ENCODE data around the gene ZBTB17.
"Not testable (repeated sequence)": the region's sequence is repeated elsewhere in the genome, so short reads cannot be mapped to it uniquely, and the experiment has no call there.

The ZBTB17 gene

DNA sequence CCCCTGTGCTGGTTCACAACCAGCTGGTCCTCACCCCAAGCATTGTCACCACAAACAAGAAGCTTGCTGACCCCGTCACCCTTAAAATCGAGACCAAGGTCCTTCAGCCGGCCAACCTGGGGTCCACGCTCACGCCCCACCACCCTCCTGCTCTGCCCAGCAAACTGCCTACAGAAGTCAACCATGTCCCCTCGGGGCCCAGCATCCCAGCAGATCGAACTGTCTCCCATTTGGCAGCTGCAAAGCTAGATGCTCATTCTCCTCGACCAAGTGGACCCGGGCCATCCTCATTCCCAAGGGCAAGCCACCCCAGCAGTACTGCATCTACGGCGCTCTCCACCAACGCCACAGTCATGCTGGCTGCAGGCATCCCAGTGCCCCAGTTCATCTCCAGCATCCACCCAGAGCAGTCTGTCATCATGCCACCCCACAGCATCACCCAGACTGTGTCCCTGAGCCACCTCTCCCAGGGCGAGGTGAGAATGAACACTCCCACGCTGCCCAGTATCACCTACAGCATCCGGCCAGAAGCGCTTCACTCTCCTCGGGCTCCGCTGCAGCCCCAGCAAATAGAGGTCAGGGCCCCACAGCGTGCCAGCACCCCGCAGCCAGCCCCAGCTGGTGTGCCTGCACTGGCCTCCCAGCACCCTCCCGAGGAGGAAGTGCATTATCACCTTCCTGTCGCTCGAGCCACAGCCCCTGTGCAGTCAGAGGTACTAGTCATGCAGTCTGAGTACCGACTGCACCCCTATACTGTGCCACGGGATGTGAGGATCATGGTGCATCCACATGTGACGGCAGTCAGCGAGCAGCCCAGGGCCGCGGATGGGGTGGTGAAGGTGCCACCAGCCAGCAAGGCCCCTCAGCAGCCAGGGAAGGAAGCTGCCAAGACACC is 40.6 kb downstream of the ZBTB17 start:
- DNase-seq (ENCODE audit: low read depth) = no peak

DNA sequence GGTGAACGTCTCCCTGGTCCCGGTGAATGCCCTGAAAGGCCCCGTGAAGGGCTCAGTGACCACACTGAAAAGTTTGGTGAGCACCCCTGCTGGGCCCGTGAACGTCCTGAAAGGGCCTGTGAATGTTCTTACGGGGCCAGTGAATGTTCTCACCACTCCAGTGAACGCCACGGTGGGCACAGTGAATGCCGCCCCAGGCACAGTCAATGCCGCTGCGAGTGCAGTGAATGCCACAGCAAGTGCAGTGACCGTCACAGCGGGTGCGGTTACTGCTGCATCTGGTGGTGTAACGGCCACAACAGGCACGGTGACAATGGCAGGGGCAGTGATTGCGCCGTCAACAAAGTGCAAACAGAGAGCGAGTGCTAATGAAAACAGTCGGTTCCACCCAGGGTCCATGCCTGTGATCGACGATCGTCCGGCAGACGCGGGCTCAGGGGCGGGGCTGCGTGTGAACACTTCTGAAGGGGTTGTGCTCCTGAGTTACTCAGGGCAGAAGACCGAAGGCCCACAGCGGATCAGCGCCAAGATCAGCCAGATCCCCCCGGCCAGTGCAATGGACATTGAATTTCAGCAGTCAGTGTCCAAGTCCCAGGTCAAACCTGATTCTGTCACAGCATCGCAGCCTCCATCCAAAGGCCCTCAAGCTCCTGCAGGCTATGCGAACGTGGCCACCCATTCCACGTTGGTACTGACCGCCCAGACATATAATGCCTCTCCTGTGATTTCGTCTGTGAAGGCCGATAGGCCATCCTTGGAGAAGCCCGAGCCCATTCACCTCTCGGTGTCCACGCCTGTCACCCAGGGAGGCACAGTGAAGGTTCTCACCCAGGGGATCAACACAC is 41.5 kb downstream of the ZBTB17 start:
- no peak for DNase-seq (ENCODE audit: low read depth)

- DNase-seq (ENCODE audit: low read depth) = no peak
Measured at GRCh38 chr1:15933684-15934083, 42.2 kb downstream of the ZBTB17 start.

DNA sequence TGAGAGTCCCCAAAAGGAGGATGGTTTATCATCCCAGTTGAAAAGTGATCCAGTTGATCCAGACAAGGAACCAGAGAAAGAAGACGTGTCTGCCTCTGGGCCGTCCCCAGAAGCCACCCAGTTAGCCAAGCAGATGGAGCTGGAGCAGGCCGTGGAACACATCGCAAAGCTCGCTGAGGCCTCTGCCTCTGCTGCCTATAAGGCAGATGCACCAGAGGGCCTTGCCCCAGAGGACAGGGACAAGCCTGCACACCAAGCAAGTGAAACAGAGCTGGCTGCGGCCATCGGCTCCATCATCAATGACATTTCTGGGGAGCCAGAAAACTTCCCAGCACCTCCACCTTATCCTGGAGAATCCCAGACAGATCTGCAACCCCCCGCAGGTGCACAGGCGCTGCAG is 43.3 kb downstream of the ZBTB17 start:
- DNase-seq (ENCODE audit: low read depth) = no peak

DNA sequence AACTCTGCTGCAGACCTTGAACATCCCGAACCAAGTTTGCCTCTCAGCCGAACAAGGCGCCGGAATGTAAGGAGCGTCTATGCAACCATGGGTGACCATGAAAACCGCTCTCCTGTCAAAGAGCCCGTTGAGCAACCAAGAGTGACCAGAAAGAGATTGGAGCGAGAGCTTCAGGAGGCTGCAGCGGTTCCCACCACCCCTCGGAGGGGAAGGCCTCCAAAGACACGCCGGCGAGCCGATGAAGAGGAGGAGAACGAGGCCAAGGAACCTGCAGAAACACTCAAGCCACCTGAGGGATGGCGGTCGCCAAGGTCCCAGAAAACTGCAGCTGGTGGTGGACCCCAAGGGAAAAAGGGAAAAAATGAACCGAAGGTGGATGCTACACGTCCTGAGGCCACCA is 44.0 kb downstream of the ZBTB17 start:
- DNase-seq (ENCODE audit: low read depth) = no peak

GRCh38 chr1:15931401-15931800 is 44.5 kb downstream of the ZBTB17 start:
- no peak for DNase-seq (ENCODE audit: low read depth)

DNA sequence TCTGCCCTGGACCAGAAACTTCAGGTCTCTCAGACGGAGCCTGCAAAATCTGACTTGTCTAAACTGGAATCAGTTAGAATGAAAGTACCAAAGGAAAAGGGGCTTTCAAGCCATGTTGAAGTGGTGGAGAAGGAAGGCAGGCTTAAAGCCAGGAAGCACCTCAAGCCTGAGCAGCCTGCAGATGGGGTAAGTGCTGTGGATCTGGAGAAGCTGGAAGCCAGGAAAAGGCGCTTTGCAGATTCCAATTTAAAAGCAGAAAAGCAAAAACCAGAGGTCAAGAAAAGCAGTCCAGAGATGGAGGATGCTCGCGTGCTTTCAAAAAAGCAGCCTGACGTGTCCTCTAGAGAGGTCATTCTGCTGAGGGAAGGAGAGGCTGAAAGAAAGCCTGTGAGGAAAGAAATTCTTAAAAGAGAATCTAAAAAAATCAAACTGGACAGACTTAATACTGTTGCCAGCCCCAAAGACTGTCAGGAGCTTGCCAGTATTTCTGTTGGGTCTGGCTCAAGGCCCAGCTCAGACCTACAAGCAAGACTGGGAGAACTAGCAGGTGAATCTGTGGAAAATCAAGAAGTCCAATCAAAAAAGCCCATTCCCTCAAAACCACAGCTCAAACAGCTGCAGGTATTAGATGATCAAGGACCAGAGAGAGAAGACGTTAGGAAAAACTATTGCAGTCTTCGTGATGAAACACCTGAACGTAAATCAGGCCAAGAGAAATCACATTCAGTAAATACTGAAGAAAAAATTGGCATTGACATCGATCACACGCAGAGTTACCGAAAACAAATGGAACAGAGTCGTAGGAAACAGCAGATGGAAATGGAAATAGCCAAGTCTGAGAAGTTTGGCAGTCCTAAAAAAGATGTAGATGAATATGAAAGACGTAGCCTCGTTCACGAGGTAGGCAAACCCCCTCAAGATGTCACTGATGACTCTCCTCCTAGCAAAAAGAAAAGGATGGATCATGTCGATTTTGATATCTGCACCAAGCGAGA is 46.6 kb downstream of the ZBTB17 start:
- DNase-seq (ENCODE audit: low read depth) = no peak

DNA sequence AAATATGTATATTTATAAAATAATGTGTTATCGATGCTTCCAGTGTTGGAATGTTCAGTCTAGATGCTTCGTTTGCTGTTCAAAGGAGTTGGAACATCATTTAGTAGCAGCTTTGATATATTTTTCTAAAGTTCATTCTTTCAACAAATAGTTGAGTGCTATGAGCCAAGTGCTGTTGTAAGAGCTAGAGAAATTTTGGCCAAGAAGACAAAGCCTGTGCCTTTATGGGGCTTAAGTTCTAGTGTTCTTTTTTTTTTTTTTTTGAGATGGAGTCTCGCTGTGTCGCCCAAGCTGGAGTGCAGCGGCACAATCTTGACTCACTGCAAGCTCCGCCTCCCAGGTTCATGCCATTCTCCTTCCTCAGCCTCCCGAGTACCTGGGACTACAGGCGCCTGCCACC is 49.5 kb downstream of the ZBTB17 start:
- not testable (repeated sequence) for DNase-seq (ENCODE audit: low read depth)

- DNase-seq (ENCODE audit: low read depth) = no peak
Measured at GRCh38 chr1:15923241-15923640, 52.7 kb downstream of the ZBTB17 start.

- peak; percentile 65 for DNase-seq (ENCODE audit: low read depth)
Measured at GRCh38 chr1:15918962-15919715, 56.8 kb downstream of the ZBTB17 start.

GRCh38 chr1:15916916-15917315 is 59.0 kb downstream of the ZBTB17 start:
- no peak for DNase-seq (ENCODE audit: low read depth)

DNA sequence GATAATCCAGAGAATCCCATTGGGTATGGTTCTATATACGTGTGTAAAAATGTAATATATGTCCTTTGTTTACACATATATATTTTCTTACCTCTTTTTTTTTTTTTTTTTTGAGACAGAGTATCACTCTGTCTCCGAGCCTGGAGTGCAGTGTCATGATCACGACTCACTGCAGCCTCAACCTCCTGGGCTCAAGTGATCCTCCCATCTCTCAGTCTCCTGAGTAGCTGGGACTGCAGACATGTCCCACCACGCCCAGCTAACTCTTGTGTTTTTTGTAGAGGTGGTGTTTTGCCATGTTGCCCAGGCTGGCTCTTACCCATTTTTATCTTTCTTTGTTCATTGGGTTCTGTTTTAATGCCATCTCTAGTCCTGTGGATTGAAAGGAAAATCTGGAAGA is 59.5 kb downstream of the ZBTB17 start:
- no peak for DNase-seq (ENCODE audit: low read depth)

- no peak for DNase-seq (ENCODE audit: low read depth)
Measured at GRCh38 chr1:15915991-15916390, 59.9 kb downstream of the ZBTB17 start.

DNA sequence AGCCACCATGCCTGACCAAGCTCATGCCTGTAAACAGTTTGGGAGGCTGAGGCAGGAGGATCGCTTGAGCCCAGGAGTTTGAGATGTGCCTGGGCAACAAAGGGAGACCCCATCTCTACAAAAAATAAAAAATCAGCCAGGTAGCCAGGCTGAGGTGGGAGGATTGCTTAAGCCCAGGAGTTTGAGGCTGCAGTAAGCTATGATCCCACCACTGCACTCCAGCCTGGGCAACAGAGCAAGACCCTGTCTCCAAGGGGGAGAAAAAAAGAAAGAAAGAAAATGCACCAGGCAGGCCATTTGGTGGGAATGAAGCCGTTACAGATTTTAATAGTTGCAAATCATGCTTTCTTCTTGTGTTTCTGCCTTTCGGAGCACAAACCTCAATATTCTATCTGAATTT is 62.3 kb downstream of the ZBTB17 start:
- DNase-seq (ENCODE audit: low read depth) = not testable (repeated sequence)

GRCh38 chr1:15911927-15912326 is 64.0 kb downstream of the ZBTB17 start:
- DNase-seq (ENCODE audit: low read depth) = no peak

GRCh38 chr1:15911141-15911540 is 64.8 kb downstream of the ZBTB17 start:
- DNase-seq (ENCODE audit: low read depth) = no peak

- no peak for DNase-seq (ENCODE audit: low read depth)
Measured at GRCh38 chr1:15908597-15908996, 67.3 kb downstream of the ZBTB17 start.

- DNase-seq (ENCODE audit: low read depth) = no peak
Measured at GRCh38 chr1:15902882-15903281, 73.0 kb downstream of the ZBTB17 start.

DNA sequence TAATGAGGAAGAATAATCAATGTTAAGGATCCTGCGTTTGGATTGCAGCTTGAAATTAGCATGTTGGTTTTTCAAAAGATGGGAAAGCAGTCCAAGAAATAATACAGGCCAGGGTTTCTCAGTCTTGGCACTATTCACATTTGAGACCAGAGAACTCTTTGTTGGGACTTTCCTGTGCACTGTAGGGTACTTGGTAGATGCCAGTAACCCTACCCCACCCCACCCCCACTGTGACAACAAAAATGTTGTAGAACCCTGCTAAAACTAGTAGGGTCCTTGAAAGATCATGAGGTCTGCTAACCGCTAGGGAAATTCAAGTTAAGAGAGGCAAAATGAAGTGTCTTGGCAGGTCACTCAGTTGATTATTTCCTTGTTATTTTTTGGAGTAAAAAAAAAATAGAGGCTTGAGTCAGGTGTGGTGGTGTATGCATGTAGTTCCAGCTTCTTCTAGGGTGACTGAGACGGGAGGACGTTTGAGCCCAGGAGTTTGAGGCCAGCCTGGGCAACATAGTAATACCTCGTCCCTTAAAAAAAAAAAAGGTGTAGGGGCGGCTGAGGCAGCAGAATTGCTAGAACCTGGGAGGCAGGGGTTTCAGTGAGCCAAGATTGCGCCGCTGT is 75.1 kb downstream of the ZBTB17 start:
- no peak for DNase-seq (ENCODE audit: low read depth)

- no peak for DNase-seq (ENCODE audit: low read depth)
Measured at GRCh38 chr1:15899266-15899665, 76.6 kb downstream of the ZBTB17 start.
